Lower leg skin (tissue), 4 donors: Measurements from ENCODE around the gene DCTD. TPM values are rescaled to one million over a fixed set of nuclear protein-coding genes. Genes with fewer than 3 reads are reported as not detected.

Source experiments
- DNase-seq, 2 donors: peaks; one replicate each; pipeline ENCODE4 v3.0.0-alpha.2; 2019; ENCODE audit warnings: low spot score in 2 of 2
- H3K4me3 ChIP-seq: fragments of 200-600 bp; sonication (generic); 2 replicates; pipeline ENCODE4 v1.5.1; 2017; ENCODE audit warnings: mild to moderate bottlenecking, low read depth; ENCODE audit not compliant: poor library complexity, severe bottlenecking
- CTCF ChIP-seq, 3 donors: fragments of 450-650 bp; IDR thresholded peaks; one replicate each; pipeline ENCODE4 v1.5.1; 2016; ENCODE audit warnings: antibody characterized with exemption in 3 of 3, mild to moderate bottlenecking in 3 of 3, moderate library complexity in 2 of 3
- POLR2A ChIP-seq, 2 donors: fragments of 450-650 bp; IDR thresholded peaks; one replicate each; pipeline ENCODE4 v1.6.1; 2016 to 2017; ENCODE audit warnings: antibody characterized with exemption in 2 of 2, mild to moderate bottlenecking in 1 of 2, moderate library complexity in 1 of 2
- WGBS, 2 donors: methylation state at CpG; one replicate each; pipeline ENCODE4 v1.1.5; 2018; 5-methylcytosine and 5-hydroxymethylcytosine counted together
- intact Hi-C: fragments of 100-400 bp; cut with DNase I; formaldehyde crosslinking; loops from one replicate; pipeline ENCODE4 v1.15.0; 2023; ENCODE audit warnings: low total_unique reads
- total RNA-seq, 4 donors: library from RNA; depleted of rRNA; stranded (reverse); fragments of >200 nt; gene quantifications; one replicate each; pipeline ENCODE4 v1.1.0, GENCODE V29; 2016

DCTD gene
- total RNA-seq, 4 donors from 2014 or later: 27.7 to 52.4 (median 35.4) TPM

GRCh38 chr4:182848685-182849084 is 68.5 kb downstream of the DCTD start:
- TF ChIP-seq CTCF (IDR thresholded peaks at IDR 0.05) (no peak), POLR2A (IDR thresholded peaks at IDR 0.05) (no peak)
- intact Hi-C loops: no loop called here
- DNase-seq: no peak
- 93 to 95% methylated on average over 6 of the region's 6 CpGs for WGBS, 2 donors
- H3K4me3 ChIP-seq: no peak overlapping the region

GRCh38 chr4:182847576-182848450 is 69.4 kb downstream of the DCTD start:
- DNase-seq: no peak
- TF ChIP-seq POLR2A (IDR thresholded peaks at IDR 0.05) (no peak), CTCF (IDR thresholded peaks at IDR 0.05) (no peak)
- H3K4me3 ChIP-seq: no peak overlapping the region
- intact Hi-C loops: no loop called here
- 70% methylated on average over 27 of the region's 27 CpGs for WGBS, 2 donors

GRCh38 chr4:182846036-182846435 is 71.2 kb downstream of the DCTD start:
- 91 to 92% methylated on average over 8 of the region's 8 CpGs for WGBS, 2 donors
- intact Hi-C loops: no loop called here
- no peak overlapping the region for H3K4me3 ChIP-seq
- no peak for DNase-seq
- TF ChIP-seq CTCF (IDR thresholded peaks at IDR 0.05) (no peak), POLR2A (IDR thresholded peaks at IDR 0.05) (no peak)

- intact Hi-C loops: no loop called here
- WGBS, 2 donors: 51 to 62% methylated on average over 6 of the region's 6 CpGs
- TF ChIP-seq CTCF (IDR thresholded peaks at IDR 0.05) (no peak), POLR2A (IDR thresholded peaks at IDR 0.05) (no peak)
- no peak overlapping the region for H3K4me3 ChIP-seq
- no peak for DNase-seq
These were observed 71.6 kb downstream of the DCTD start for GRCh38 chr4:182845618-182846017.

- TF ChIP-seq POLR2A (IDR thresholded peaks at IDR 0.05) (no peak), CTCF (IDR thresholded peaks at IDR 0.05) (no peak)
- no peak overlapping the region for H3K4me3 ChIP-seq
- intact Hi-C loops: no loop called here
- DNase-seq: no peak
- WGBS, 2 donors: 43 to 54% methylated on average over 9 of the region's 9 CpGs
These were observed 73.3 kb downstream of the DCTD start for GRCh38 chr4:182843808-182844325.
